A549 (cell line): ENCODE results near the gene ARHGEF4.

Source experiments
- CHD2 ChIP-seq: fragments of 150-350 bp; IDR thresholded peaks from 2 replicates; pipeline ENCODE4 v1.6.1; 2014; ENCODE audit warnings: low read length; ENCODE audit not compliant: partially characterized antibody
- ESRRA ChIP-seq: fragments of 150-350 bp; IDR thresholded peaks from 2 replicates; pipeline ENCODE4 v1.6.1; 2014; ENCODE audit warnings: mild to moderate bottlenecking, low read length, borderline replicate concordance
- KDM5A ChIP-seq: fragments of 200-600 bp; sonication (generic); IDR thresholded peaks from 2 replicates; pipeline ENCODE4 v1.6.1; 2016; ENCODE audit warnings: antibody characterized with exemption, mild to moderate bottlenecking
- POLR2A ChIP-seq: IDR thresholded peaks from 2 replicates; pipeline ENCODE4 v1.6.1; 2012; ENCODE audit warnings: mild to moderate bottlenecking, low read length
- POLR2AphosphoS2 ChIP-seq: conservative IDR thresholded peaks from 2 replicates; pipeline ENCODE4 v1.6.1; 2012; ENCODE audit warnings: low read length, improper control_type of control experiment, inconsistent platforms
- RCOR1 ChIP-seq: fragments of 150-350 bp; IDR thresholded peaks from 2 replicates; pipeline ENCODE4 v1.6.1; 2014; ENCODE audit warnings: antibody characterized with exemption, low read length, low read depth
- TF ChIP-seq, protein P1 (sequence below): fragments of >200 bp; sonication (Bioruptor Twin); formaldehyde crosslinking; IDR thresholded peaks from 3 replicates; pipeline ENCODE4 v1.5.1; 2016
- TF ChIP-seq, protein P2 (sequence below): fragments of >200 bp; sonication (Bioruptor Twin); formaldehyde crosslinking; IDR thresholded peaks from 3 replicates; pipeline ENCODE4 v1.6.1; 2016
- TF ChIP-seq, protein P3 (sequence below): fragments of 200-600 bp; sonication (generic); IDR thresholded peaks from 2 replicates; pipeline ENCODE4 v1.6.1; 2016; ENCODE audit warnings: antibody characterized with exemption, mild to moderate bottlenecking, moderate library complexity

DNA sequence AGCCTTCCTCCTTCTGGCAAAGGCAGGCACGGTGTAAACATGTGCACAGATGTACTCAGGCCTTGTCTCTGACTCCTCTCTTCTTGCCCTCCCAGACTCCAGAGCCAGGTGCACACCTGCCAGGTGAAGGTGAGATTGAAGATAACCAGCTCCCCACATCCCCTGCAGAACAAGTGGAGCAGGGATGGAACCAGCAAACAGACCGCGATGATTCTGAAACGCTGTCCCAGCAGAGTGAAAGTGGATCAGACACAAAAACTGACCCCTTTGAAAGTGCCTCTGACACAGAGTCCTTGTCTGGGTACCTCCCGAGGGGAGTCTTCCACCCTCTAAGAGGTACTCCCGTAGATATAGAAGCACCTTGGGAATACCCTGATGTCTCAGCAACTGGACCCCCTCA lies 77.2 kb downstream of the ARHGEF4 start:
- TF ChIP-seq, protein P1, sequence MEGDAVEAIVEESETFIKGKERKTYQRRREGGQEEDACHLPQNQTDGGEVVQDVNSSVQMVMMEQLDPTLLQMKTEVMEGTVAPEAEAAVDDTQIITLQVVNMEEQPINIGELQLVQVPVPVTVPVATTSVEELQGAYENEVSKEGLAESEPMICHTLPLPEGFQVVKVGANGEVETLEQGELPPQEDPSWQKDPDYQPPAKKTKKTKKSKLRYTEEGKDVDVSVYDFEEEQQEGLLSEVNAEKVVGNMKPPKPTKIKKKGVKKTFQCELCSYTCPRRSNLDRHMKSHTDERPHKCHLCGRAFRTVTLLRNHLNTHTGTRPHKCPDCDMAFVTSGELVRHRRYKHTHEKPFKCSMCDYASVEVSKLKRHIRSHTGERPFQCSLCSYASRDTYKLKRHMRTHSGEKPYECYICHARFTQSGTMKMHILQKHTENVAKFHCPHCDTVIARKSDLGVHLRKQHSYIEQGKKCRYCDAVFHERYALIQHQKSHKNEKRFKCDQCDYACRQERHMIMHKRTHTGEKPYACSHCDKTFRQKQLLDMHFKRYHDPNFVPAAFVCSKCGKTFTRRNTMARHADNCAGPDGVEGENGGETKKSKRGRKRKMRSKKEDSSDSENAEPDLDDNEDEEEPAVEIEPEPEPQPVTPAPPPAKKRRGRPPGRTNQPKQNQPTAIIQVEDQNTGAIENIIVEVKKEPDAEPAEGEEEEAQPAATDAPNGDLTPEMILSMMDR, result no peak
- TF ChIP-seq RCOR1 (no peak), CHD2 (no peak), ESRRA (no peak), POLR2A (no peak), POLR2AphosphoS2 (no peak), KDM5A (no peak)
- TF ChIP-seq, protein P2, sequence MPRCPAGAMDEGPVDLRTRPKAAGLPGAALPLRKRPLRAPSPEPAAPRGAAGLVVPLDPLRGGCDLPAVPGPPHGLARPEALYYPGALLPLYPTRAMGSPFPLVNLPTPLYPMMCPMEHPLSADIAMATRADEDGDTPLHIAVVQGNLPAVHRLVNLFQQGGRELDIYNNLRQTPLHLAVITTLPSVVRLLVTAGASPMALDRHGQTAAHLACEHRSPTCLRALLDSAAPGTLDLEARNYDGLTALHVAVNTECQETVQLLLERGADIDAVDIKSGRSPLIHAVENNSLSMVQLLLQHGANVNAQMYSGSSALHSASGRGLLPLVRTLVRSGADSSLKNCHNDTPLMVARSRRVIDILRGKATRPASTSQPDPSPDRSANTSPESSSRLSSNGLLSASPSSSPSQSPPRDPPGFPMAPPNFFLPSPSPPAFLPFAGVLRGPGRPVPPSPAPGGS, result no peak
- TF ChIP-seq, protein P3, sequence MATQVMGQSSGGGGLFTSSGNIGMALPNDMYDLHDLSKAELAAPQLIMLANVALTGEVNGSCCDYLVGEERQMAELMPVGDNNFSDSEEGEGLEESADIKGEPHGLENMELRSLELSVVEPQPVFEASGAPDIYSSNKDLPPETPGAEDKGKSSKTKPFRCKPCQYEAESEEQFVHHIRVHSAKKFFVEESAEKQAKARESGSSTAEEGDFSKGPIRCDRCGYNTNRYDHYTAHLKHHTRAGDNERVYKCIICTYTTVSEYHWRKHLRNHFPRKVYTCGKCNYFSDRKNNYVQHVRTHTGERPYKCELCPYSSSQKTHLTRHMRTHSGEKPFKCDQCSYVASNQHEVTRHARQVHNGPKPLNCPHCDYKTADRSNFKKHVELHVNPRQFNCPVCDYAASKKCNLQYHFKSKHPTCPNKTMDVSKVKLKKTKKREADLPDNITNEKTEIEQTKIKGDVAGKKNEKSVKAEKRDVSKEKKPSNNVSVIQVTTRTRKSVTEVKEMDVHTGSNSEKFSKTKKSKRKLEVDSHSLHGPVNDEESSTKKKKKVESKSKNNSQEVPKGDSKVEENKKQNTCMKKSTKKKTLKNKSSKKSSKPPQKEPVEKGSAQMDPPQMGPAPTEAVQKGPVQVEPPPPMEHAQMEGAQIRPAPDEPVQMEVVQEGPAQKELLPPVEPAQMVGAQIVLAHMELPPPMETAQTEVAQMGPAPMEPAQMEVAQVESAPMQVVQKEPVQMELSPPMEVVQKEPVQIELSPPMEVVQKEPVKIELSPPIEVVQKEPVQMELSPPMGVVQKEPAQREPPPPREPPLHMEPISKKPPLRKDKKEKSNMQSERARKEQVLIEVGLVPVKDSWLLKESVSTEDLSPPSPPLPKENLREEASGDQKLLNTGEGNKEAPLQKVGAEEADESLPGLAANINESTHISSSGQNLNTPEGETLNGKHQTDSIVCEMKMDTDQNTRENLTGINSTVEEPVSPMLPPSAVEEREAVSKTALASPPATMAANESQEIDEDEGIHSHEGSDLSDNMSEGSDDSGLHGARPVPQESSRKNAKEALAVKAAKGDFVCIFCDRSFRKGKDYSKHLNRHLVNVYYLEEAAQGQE, result no peak
